PC-3 (cell line): Measurements from ENCODE around the gene PRKCE.

ENCODE experiments used
- EZH2phosphoT487 ChIP-seq: fragments of 300-600 bp; sonication (generic); IDR thresholded peaks from 2 replicates; pipeline ENCODE4 v1.6.1; 2018; ENCODE audit warnings: mild to moderate bottlenecking, antibody characterized with exemption, low read length, borderline replicate concordance
- TF ChIP-seq, protein P1 (sequence below): fragments of 300-600 bp; sonication (generic); conservative IDR thresholded peaks from 2 replicates; pipeline ENCODE4 v1.5.1; 2017; ENCODE audit warnings: antibody characterized with exemption, low read depth, mild to moderate bottlenecking, low read length

DNA sequence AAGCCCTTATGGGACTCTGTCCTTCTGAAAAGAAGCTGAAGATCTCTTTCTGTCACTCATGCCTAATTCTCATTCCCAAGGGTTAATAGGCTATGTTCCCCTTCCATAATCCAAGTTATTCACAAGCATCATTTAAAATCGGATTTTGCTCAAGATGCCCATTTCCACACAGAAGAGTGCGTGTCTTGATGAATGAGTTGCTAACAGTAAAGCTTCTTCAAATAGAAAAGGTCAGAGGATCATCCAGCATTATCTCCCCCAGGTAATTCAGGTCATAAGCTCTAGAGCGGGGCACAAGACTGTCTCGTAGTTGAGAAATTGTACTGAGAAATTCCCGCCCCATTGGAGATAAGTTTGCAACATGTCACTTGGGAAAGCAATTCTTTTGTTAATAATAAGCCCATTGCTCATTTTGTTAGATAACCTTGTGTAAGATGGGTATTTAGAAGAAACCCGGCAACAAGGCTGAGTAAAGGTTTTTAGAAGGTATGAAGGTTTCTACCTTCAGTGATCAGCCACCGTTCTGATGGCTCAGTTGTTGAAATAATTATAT is 355.1 kb downstream of the PRKCE start:
- TF ChIP-seq, protein P1, sequence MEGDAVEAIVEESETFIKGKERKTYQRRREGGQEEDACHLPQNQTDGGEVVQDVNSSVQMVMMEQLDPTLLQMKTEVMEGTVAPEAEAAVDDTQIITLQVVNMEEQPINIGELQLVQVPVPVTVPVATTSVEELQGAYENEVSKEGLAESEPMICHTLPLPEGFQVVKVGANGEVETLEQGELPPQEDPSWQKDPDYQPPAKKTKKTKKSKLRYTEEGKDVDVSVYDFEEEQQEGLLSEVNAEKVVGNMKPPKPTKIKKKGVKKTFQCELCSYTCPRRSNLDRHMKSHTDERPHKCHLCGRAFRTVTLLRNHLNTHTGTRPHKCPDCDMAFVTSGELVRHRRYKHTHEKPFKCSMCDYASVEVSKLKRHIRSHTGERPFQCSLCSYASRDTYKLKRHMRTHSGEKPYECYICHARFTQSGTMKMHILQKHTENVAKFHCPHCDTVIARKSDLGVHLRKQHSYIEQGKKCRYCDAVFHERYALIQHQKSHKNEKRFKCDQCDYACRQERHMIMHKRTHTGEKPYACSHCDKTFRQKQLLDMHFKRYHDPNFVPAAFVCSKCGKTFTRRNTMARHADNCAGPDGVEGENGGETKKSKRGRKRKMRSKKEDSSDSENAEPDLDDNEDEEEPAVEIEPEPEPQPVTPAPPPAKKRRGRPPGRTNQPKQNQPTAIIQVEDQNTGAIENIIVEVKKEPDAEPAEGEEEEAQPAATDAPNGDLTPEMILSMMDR: no peak
- no peak for TF ChIP-seq EZH2phosphoT487
